HepG2 (cell line): ENCODE results near the gene GTF2H4. TPM values are rescaled to one million over a fixed set of nuclear protein-coding genes. Genes with fewer than 3 reads are reported as not detected.
"Not testable (repeated sequence)": the region's sequence is repeated elsewhere in the genome, so short reads cannot be mapped to it uniquely, and the experiment has no call there.

Experiments used
- ATAC-seq: fragments of 200-7000 bp; cut with Tn5 transposase; 3 replicates; pipeline ENCODE4 v1.9.1; 2020; ENCODE audit warnings: mild to moderate bottlenecking, moderate library complexity
- BruUV-seq: library from RNA; stranded (reverse); fragments of 400-500 nt; replicated peaks from 2 replicates; lab custom pipeline; 2021; lab: Mats Ljungman, UMichigan
- CTCF ChIA-PET: fragments of 300-600 bp; formaldehyde crosslinking; extraction: SDS; loops from one replicate; lab custom pipeline; 2021; ENCODE audit warnings: low total read pairs, inconsistent platforms, low intra/inter-chr PET ratio; lab: Yijun Ruan, JAX
- POLR2A ChIA-PET: fragments of 350-600 bp; sonication (Branson Sonifier 250); formaldehyde crosslinking; loops from one replicate; lab custom pipeline; 2020; ENCODE audit warnings: antibody characterized with exemption, inconsistent platforms; lab: Yijun Ruan, JAX
- DNase-seq: peaks from one replicate; pipeline ENCODE4 v3.0.0-alpha.2; 2015; ENCODE audit warnings: low spot score
- FAIRE-seq: peaks from 3 replicates; lab custom pipeline; 2011; peaks lifted over from hg19 to GRCh38; lab: Jason Lieb, UNC
- H2AFZ ChIP-seq: one replicate; pipeline ENCODE4 v1.6.1; 2011; ENCODE audit warnings: low read length, inconsistent platforms
- H3K27ac ChIP-seq: fragments of 300-600 bp; 3 replicates; pipeline ENCODE4 v1.8.0; 2011; ENCODE audit warnings: mixed run types, mild to moderate bottlenecking, mixed read lengths, low read length, inconsistent platforms; ENCODE audit not compliant: insufficient read depth; ENCODE audit errors: extremely low read length
- H3K27me3 ChIP-seq, 2 experiments: fragments of 200-600 bp in 1 of 2; 2 replicates in 1 of 2; 3 replicates in 1 of 2; pipeline versions ENCODE4 v1.6.0 to v1.8.0; 2011; ENCODE audit warnings: low read length in 2 of 2, mild to moderate bottlenecking in 2 of 2, moderate library complexity in 2 of 2, inconsistent platforms in 1 of 2; ENCODE audit not compliant: insufficient read depth in 2 of 2, control insufficient read depth in 1 of 2
- H3K36me3 ChIP-seq, 2 experiments: fragments of 200-600 bp in 1 of 2; replicated peaks in 1 of 2; 2 replicates in 1 of 2; 3 replicates in 1 of 2; pipeline versions ENCODE4 v1.5.1 to v1.8.0; 2011; ENCODE audit warnings: low read length in 2 of 2, inconsistent platforms in 1 of 2; ENCODE audit not compliant: insufficient read depth in 2 of 2, control insufficient read depth in 1 of 2
- H3K4me1 ChIP-seq: 2 replicates; pipeline ENCODE4 v1.5.1; 2012; ENCODE audit warnings: low read length, inconsistent platforms; ENCODE audit not compliant: insufficient read depth
- H3K4me2 ChIP-seq: 2 replicates; pipeline ENCODE4 v1.6.0; 2011; ENCODE audit warnings: low read depth, low read length, inconsistent platforms
- H3K4me3 ChIP-seq, 3 experiments: fragments of 200-600 bp in 1 of 3; sonication (generic), shearing (Covaris generic) in 1 of 3; replicated peaks in 1 of 3; 2 replicates each; pipeline ENCODE4 v1.5.1; 2011 to 2016; ENCODE audit warnings: low read length in 3 of 3, inconsistent platforms in 2 of 3, low read depth in 2 of 3, mild to moderate bottlenecking in 2 of 3, control low read depth in 1 of 3, mixed read lengths in 1 of 3; ENCODE audit not compliant: insufficient read depth in 1 of 3
- H3K79me2 ChIP-seq: one replicate; pipeline ENCODE4 v1.6.1; 2011; ENCODE audit warnings: low read length, inconsistent platforms; ENCODE audit not compliant: insufficient read depth
- H3K9ac ChIP-seq: 2 replicates; pipeline ENCODE4 v1.6.0; 2011; ENCODE audit warnings: mild to moderate bottlenecking, low read depth, low read length, inconsistent platforms; ENCODE audit not compliant: insufficient read depth
- H3K9me3 ChIP-seq: 2 replicates; pipeline ENCODE4 v1.5.1; 2012; ENCODE audit warnings: mild to moderate bottlenecking, low read length
- H4K20me1 ChIP-seq: 2 replicates; pipeline ENCODE4 v1.6.0; 2011; ENCODE audit warnings: inconsistent platforms, mild to moderate bottlenecking, low read length, moderate library complexity; ENCODE audit not compliant: insufficient read depth
- CEBPG ChIP-seq: IDR thresholded peaks from 2 replicates; pipeline ENCODE4 v1.6.1; 2016
- ETS1 ChIP-seq: sonication (generic); formaldehyde crosslinking; IDR thresholded peaks from 2 replicates; pipeline ENCODE4 v1.4.0; 2020; ENCODE audit warnings: missing genetic modification reagents
- PAX8 ChIP-seq: sonication (generic); formaldehyde crosslinking; IDR thresholded peaks from 2 replicates; pipeline ENCODE4 v1.8.0; 2022; ENCODE audit warnings: mild to moderate bottlenecking, missing genetic modification reagents, borderline replicate concordance
- TARDBP ChIP-seq: sonication (generic); formaldehyde crosslinking; IDR thresholded peaks from 2 replicates; pipeline ENCODE4 v1.8.0; 2022; ENCODE audit warnings: mild to moderate bottlenecking, missing genetic modification reagents
- ZNF768 ChIP-seq: sonication (generic); formaldehyde crosslinking; IDR thresholded peaks from 2 replicates; pipeline ENCODE4 v1.4.0; 2020; ENCODE audit warnings: missing genetic modification reagents
- ZNF770 ChIP-seq: sonication (generic); formaldehyde crosslinking; IDR thresholded peaks from 2 replicates; pipeline ENCODE4 v1.5.0; 2020; ENCODE audit warnings: mild to moderate bottlenecking, missing genetic modification reagents
- WGBS: methylation state at CpG from one replicate; pipeline ENCODE4 v1.1.6; 2017; ENCODE audit warnings: low lambda C conversion rate; 5-methylcytosine and 5-hydroxymethylcytosine counted together
- in situ Hi-C: cut with HindIII; loops from 2 replicates; pipeline ENCODE4 v1.10.0; 2017; ENCODE audit warnings: low pct_unique_long_range_greater_than_20kb; ENCODE audit not compliant: extremely low pct_ligation_motif_present
- intact Hi-C: fragments of 100-400 bp; cut with micrococcal nuclease; formaldehyde crosslinking; loops from one replicate; pipeline ENCODE4 v1.10.0; 2022; ENCODE audit not compliant: unreplicated experiment
- polyA plus RNA-seq, 8 experiments: library from polyadenylated mRNA; depleted of rRNA in 3 of 8; stranded (reverse) in 7 of 8; unstranded in 1 of 8; fragments of >200 nt; fragmentation: Illumina TruSeq in 4 of 8; extraction: Trizol in 4 of 8; gene quantifications; 2 replicates each; pipeline versions ENCODE4 v1.2.1 to v1.2.3, GENCODE V29; 2011 to 2016; ENCODE audit warnings: low read depth in 4 of 8, missing spikeins in 1 of 8, mixed read lengths in 1 of 8; ENCODE audit not compliant: insufficient read depth in 1 of 8
- total RNA-seq, 5 experiments: library from RNA; depleted of rRNA; stranded (reverse); fragments of >200 nt; fragmentation: Illumina TruSeq; extraction: Trizol; gene quantifications; 2 replicates each; pipeline ENCODE4 v1.2.3, GENCODE V29; 2016; ENCODE audit warnings: low read depth in 1 of 5

The GTF2H4 gene
- total and polyA plus RNA-seq, 2 of the 13 experiments (the other 11 are each of a cell fraction or from before 2014, with no cell fraction given), result 15.9 to 49.3 TPM

GRCh38 chr6:30900863-30901417 is 7.1 kb upstream of the GTF2H4 start (continued):
- no peak for TF ChIP-seq ZNF770 (CRISPR knock-in tag)

GRCh38 chr6:30901436-30901835 is 6.6 kb upstream of the GTF2H4 start:
- Histone ChIP-seq H3K4me2 (no peak overlapping the region), H2AFZ (no peak overlapping the region), H3K27ac (no peak overlapping the region), H3K9ac (no peak overlapping the region), H3K79me2 (no peaks in the 10 kb centered on the region), H3K9me3 (no peaks in the 10 kb centered on the region), H3K4me3 (no peak overlapping the region), H3K27me3 (no peaks in the 10 kb centered on the region), H4K20me1 (no peaks in the 10 kb centered on the region), H3K36me3 (peaks cover 17 to 32% of the 10 kb centered on the region in 2 experiments; a peak in 4 of 5 replicates), H3K4me1 (peaks cover 12% of the 10 kb centered on the region)
- ATAC-seq (no peak), FAIRE-seq (no peak), DNase-seq (no peak)
- in situ Hi-C loops, result no loop called here
- no peak for TF ChIP-seq PAX8 (CRISPR knock-in tag)
- no peak for TF ChIP-seq TARDBP (CRISPR knock-in tag)
- peak; percentile 31; the same call in 1 of the 2 replicates for TF ChIP-seq CEBPG (CRISPR knock-in tag)
- no peak for TF ChIP-seq ZNF768
- no peak for TF ChIP-seq ETS1 (CRISPR knock-in tag)
- BruUV-seq, result no TSS peak
- ChIA-PET POLR2A (interaction anchor here (1.3 kb wide), 1 partner anchor 12 kb away, joined by 3 read pairs; the partner anchor contains the start of gene VARS2), CTCF (no interaction called here)
- intact Hi-C loops, result no loop called here

GRCh38 chr6:30902196-30902595 is 5.8 kb upstream of the GTF2H4 start:
- ATAC-seq, H3K9me3 ChIP-seq, H3K4me3 ChIP-seq, H4K20me1 ChIP-seq, FAIRE-seq, H3K27me3 ChIP-seq, in situ Hi-C loops, H3K9ac ChIP-seq, intact Hi-C loops, BruUV-seq, H3K79me2 ChIP-seq, CTCF ChIA-PET, H2AFZ ChIP-seq, H3K4me2 ChIP-seq, H3K27ac ChIP-seq, DNase-seq: not testable (repeated sequence)
- WGBS, result 67% methylated on average over 9 of the region's 9 CpGs
- POLR2A ChIA-PET, result interaction anchor here (1.3 kb wide), 1 partner anchor 12 kb away, joined by 3 read pairs; the partner anchor contains the start of gene VARS2
- H3K4me1 ChIP-seq, result peaks cover 20% of the 10 kb centered on the region
- H3K36me3 ChIP-seq, result peaks cover 14 to 27% of the 10 kb centered on the region in 2 experiments; a peak in 4 of 5 replicates
